K562 (cell line): ENCODE data around the gene MIDN. TPM values are rescaled to one million over a fixed set of nuclear protein-coding genes. Genes with fewer than 3 reads are reported as not detected.

ENCODE experiments used
- ARID2 ChIP-seq: fragments of 450-650 bp; IDR thresholded peaks from 2 replicates; pipeline ENCODE4 v1.6.1; 2017; ENCODE audit warnings: antibody characterized with exemption, mild to moderate bottlenecking
- CCAR2 ChIP-seq: fragments of 200-400 bp; formaldehyde crosslinking; IDR thresholded peaks from 2 replicates; pipeline ENCODE4 v1.6.1; 2017; ENCODE audit warnings: mild to moderate bottlenecking, low read depth, low read length
- CEBPB ChIP-seq: fragments of 450-650 bp; IDR thresholded peaks from 2 replicates; pipeline ENCODE4 v1.6.1; 2016; ENCODE audit warnings: missing genetic modification characterization, missing compliant biosample characterization
- CTCFL ChIP-seq: IDR thresholded peaks from 2 replicates; pipeline ENCODE4 v1.6.1; 2011; ENCODE audit warnings: borderline replicate concordance, low read depth, mild to moderate bottlenecking, moderate library complexity, low read length; ENCODE audit not compliant: insufficient read depth, poor library complexity, severe bottlenecking
- CXXC5 ChIP-seq: fragments of 250-450 bp; sonication (Bioruptor Pico); IDR thresholded peaks from 2 replicates; pipeline ENCODE4 v1.8.0; 2022; ENCODE audit warnings: inconsistent platforms, mild to moderate bottlenecking, moderate library complexity
- DEAF1 ChIP-seq: fragments of 450-650 bp; formaldehyde crosslinking; IDR thresholded peaks from 2 replicates; pipeline ENCODE4 v1.4.0; 2020; ENCODE audit warnings: mild to moderate bottlenecking, moderate library complexity
- DPF2 ChIP-seq: fragments of 450-650 bp; IDR thresholded peaks from 2 replicates; pipeline ENCODE4 v1.6.1; 2016
- E2F6 ChIP-seq, 2 experiments: IDR thresholded peaks; 2 replicates each; pipeline ENCODE4 v1.6.1; 2011; ENCODE audit warnings: borderline replicate concordance in 1 of 2, control low read depth in 1 of 2, low read depth in 1 of 2, low read length in 1 of 2, mild to moderate bottlenecking in 1 of 2, mixed read lengths in 1 of 2, moderate library complexity in 1 of 2; ENCODE audit not compliant: insufficient read depth in 1 of 2, insufficient read length in 1 of 2, poor library complexity in 1 of 2, severe bottlenecking in 1 of 2; ENCODE audit errors: extremely low read depth in 1 of 2
- HMGN3 ChIP-seq: IDR thresholded peaks from 2 replicates; pipeline ENCODE4 v1.6.1; 2011; ENCODE audit warnings: borderline replicate concordance, low read depth, mild to moderate bottlenecking, mixed read lengths, low read length; ENCODE audit not compliant: insufficient read length; ENCODE audit errors: extremely low read depth
- MAZ ChIP-seq, 2 experiments: fragments of 450-650 bp in 1 of 2; sonication (generic) in 1 of 2; formaldehyde crosslinking; IDR thresholded peaks in 1 of 2; conservative IDR thresholded peaks in 1 of 2; 2 replicates each; pipeline versions ENCODE4 v1.4.0 to v1.5.0; 2020; ENCODE audit warnings: mild to moderate bottlenecking in 1 of 2, missing genetic modification reagents in 1 of 2
- NBN ChIP-seq: fragments of 450-650 bp; IDR thresholded peaks from 2 replicates; pipeline ENCODE4 v1.6.1; 2016; ENCODE audit warnings: low read depth, mild to moderate bottlenecking
- NRF1 ChIP-seq, 2 experiments: fragments of 450-650 bp; IDR thresholded peaks in 1 of 2; conservative IDR thresholded peaks in 1 of 2; 2 replicates each; pipeline ENCODE4 v1.6.1; 2014; ENCODE audit warnings: mild to moderate bottlenecking in 2 of 2
- SMAD1 ChIP-seq: fragments of 150-350 bp; IDR thresholded peaks from 2 replicates; pipeline ENCODE4 v1.6.1; 2014; ENCODE audit warnings: low read length, low read depth; ENCODE audit not compliant: partially characterized antibody
- SMARCC2 ChIP-seq: fragments of 450-650 bp; IDR thresholded peaks from 2 replicates; pipeline ENCODE4 v1.6.1; 2017; ENCODE audit warnings: antibody characterized with exemption, moderate library complexity, mild to moderate bottlenecking, low read depth
- SRF ChIP-seq, 2 experiments: fragments of 250-450, 450-650 bp in 1 of 2; sonication (Bioruptor Pico) in 1 of 2; sonication (generic) in 1 of 2; formaldehyde crosslinking; IDR thresholded peaks; 2 replicates each; pipeline versions ENCODE4 v1.5.0 to v1.5.1; 2020 to 2022; ENCODE audit warnings: mild to moderate bottlenecking in 1 of 2, missing genetic modification reagents in 1 of 2
- TCFL5 ChIP-seq: fragments of 250-450 bp; sonication (Bioruptor Pico); conservative IDR thresholded peaks from 2 replicates; pipeline ENCODE4 v1.6.1; 2021; ENCODE audit warnings: mild to moderate bottlenecking, moderate library complexity, matching md5 sums
- ZNF12 ChIP-seq: sonication (generic); formaldehyde crosslinking; IDR thresholded peaks from 2 replicates; pipeline ENCODE4 v1.4.0; 2020; ENCODE audit warnings: mild to moderate bottlenecking, missing genetic modification reagents
- ZNF584 ChIP-seq: fragments of 200-800 bp; sonication (Bioruptor generic); IDR thresholded peaks from 2 replicates; pipeline ENCODE4 v1.6.1; 2016; ENCODE audit warnings: low read depth, mild to moderate bottlenecking, missing genetic modification characterization, missing compliant biosample characterization
- ZNF740 ChIP-seq, 3 experiments: fragments of 200-800 bp in 1 of 3; sonication (Bioruptor generic) in 1 of 3; sonication (generic) in 1 of 3; formaldehyde crosslinking in 1 of 3; IDR thresholded peaks; 2 replicates each; pipeline versions ENCODE4 v1.6.1 to v1.8.0; 2016 to 2022; ENCODE audit warnings: mild to moderate bottlenecking in 2 of 3, missing compliant biosample characterization in 2 of 3, missing genetic modification characterization in 2 of 3, missing genetic modification reagents in 1 of 3
- polyA plus RNA-seq, 8 experiments: library from polyadenylated mRNA; depleted of rRNA in 4 of 8; stranded (reverse) in 5 of 8; unstranded in 3 of 8; fragments of >200 nt; fragmentation: Nextera tagmentation in 2 of 8; fragmentation: Illumina TruSeq in 1 of 8; extraction: Ambion mirVana in 2 of 8; extraction: Trizol in 1 of 8; gene quantifications; 2 replicates each; pipeline versions ENCODE4 v1.2.1 to v1.2.3, GENCODE V29; 2011 to 2014; ENCODE audit warnings: inconsistent platforms in 1 of 8, missing spikeins in 1 of 8
- total RNA-seq, 7 experiments: library from RNA; depleted of rRNA in 6 of 7; stranded (reverse); fragments of >200 nt in 6 of 7; fragmentation: Illumina TruSeq in 2 of 7; extraction: Trizol in 2 of 7; gene quantifications; 2 replicates each; pipeline versions ENCODE4 v1.2.1 to v1.2.3, GENCODE V29; 2011 to 2021; ENCODE audit warnings: low replicate concordance in 1 of 7

The MIDN gene
- total and polyA plus RNA-seq, 9 of the 15 experiments (the other 6 are each of a cell fraction or from before 2014, with no cell fraction given), result 0.17 to 120 (median 10.1) TPM

GRCh38 chr19:1252821-1253513 is 4.6 kb downstream of the MIDN start (continued):
- TF ChIP-seq DEAF1 (CRISPR knock-in tag) (no peak), SRF (CRISPR knock-in tag; IDR thresholded peaks at IDR 0.05) (peak in 1 of 2 experiments; percentile 69; a peak in 1 of 4 replicates), SMARCC2 (0 out of 2 replicates have a peak, but pooled peaks have one; percentile 49), E2F6 (IDR thresholded peaks at IDR 0.05; ENCODE audit: borderline replicate concordance in 1 of 2, extremely low read depth in 1 of 2, insufficient read depth in 1 of 2, insufficient read length in 1 of 2, low read depth in 1 of 2, low read length in 1 of 2, poor library complexity in 1 of 2, severe bottlenecking in 1 of 2) (peak in 1 of 2 experiments; percentile 12), SMAD1 (peak; percentile 16), HMGN3 (peak; percentile 32), CCAR2 (no peak), ARID2 (no peak), CEBPB (tag) (no peak), ZNF12 (CRISPR knock-in tag) (0 out of 2 replicates have a peak, but pooled peaks have one; percentile 12), NBN (0 out of 2 replicates have a peak, but pooled peaks have one; percentile 34), ZNF740 (CRISPR knock-in tag; IDR thresholded peaks at IDR 0.05) (peak; percentile 96), ZNF740 (tag; IDR thresholded peaks at IDR 0.05) (peak in 1 of 2 experiments; percentile 84; a peak in 2 of 4 replicates), DPF2 (0 out of 2 replicates have a peak, but pooled peaks have one; percentile 83), CTCFL (peak; percentile 16), MAZ (CRISPR knock-in tag; conservative IDR thresholded peaks at IDR 0.05 in 1 of 2, IDR thresholded peaks at IDR 0.05 in 1 of 2) (peak; percentile 82 to 85; a peak in 3 of 4 replicates), NRF1 (conservative IDR thresholded peaks at IDR 0.05 in 1 of 2, IDR thresholded peaks at IDR 0.05 in 1 of 2) (peak; percentile 31 to 50; a peak in 3 of 4 replicates), ZNF584 (CRISPR knock-in tag) (peak; percentile 82; the same call in 1 of the 2 replicates), TCFL5 (CRISPR knock-in tag) (no peak), CXXC5 (peak; percentile 38; the same call in 1 of the 2 replicates)
